ENCODE data around the gene NOL3.

GRCh38 chr16:67206129-67206837, 35.9 kb downstream of the NOL3 start:
- no peak for TF ChIP-seq EZH2 (IDR thresholded peaks at IDR 0.05; ENCODE audit: low read depth)
- TF ChIP-seq, protein P1, sequence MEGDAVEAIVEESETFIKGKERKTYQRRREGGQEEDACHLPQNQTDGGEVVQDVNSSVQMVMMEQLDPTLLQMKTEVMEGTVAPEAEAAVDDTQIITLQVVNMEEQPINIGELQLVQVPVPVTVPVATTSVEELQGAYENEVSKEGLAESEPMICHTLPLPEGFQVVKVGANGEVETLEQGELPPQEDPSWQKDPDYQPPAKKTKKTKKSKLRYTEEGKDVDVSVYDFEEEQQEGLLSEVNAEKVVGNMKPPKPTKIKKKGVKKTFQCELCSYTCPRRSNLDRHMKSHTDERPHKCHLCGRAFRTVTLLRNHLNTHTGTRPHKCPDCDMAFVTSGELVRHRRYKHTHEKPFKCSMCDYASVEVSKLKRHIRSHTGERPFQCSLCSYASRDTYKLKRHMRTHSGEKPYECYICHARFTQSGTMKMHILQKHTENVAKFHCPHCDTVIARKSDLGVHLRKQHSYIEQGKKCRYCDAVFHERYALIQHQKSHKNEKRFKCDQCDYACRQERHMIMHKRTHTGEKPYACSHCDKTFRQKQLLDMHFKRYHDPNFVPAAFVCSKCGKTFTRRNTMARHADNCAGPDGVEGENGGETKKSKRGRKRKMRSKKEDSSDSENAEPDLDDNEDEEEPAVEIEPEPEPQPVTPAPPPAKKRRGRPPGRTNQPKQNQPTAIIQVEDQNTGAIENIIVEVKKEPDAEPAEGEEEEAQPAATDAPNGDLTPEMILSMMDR (conservative IDR thresholded peaks at IDR 0.05): no peak

Data from PC-9 (cell line).